CD4-positive, alpha-beta T cell treated with Interleukin-4 for 4 hours (primary cell): ENCODE data around the gene CUBN.

Experiments
- DNase-seq: peaks from one replicate; pipeline ENCODE4 v3.0.0-alpha.2; 2020

Gene CUBN

GRCh38 chr10:16811765-16812164, 317.8 kb downstream of the CUBN start:
- DNase-seq: no peak

- DNase-seq: no peak
Observed at GRCh38 chr10:16811292-16811691, 318.3 kb downstream of the CUBN start.

- peak; percentile 50 for DNase-seq
Observed at GRCh38 chr10:16809074-16809718, 320.4 kb downstream of the CUBN start.

GRCh38 chr10:16804123-16804522, 325.5 kb downstream of the CUBN start:
- DNase-seq: no peak

- no peak for DNase-seq
Observed at GRCh38 chr10:16803464-16803863, 326.1 kb downstream of the CUBN start.

- DNase-seq: no peak
Observed at GRCh38 chr10:16799621-16800020, 330.0 kb downstream of the CUBN start.

- DNase-seq: no peak
Observed at GRCh38 chr10:16798571-16798970, 331.0 kb downstream of the CUBN start.

- no peak for DNase-seq
Observed at GRCh38 chr10:16795410-16796073, 334.1 kb downstream of the CUBN start.

- DNase-seq: no peak
Observed at GRCh38 chr10:16794005-16794404, 335.6 kb downstream of the CUBN start.

- no peak for DNase-seq
Observed at GRCh38 chr10:16792675-16793074, 336.9 kb downstream of the CUBN start.

- DNase-seq: no peak
Observed at GRCh38 chr10:16789765-16790164, 339.8 kb downstream of the CUBN start.

- DNase-seq: no peak
Observed at GRCh38 chr10:16789261-16789660, 340.4 kb downstream of the CUBN start.

- no peak for DNase-seq
Observed at GRCh38 chr10:16788778-16789177, 340.8 kb downstream of the CUBN start.

- DNase-seq: peak; percentile 36
Observed at GRCh38 chr10:16788125-16788524, 341.5 kb downstream of the CUBN start.

GRCh38 chr10:16787361-16787791, 342.2 kb downstream of the CUBN start:
- DNase-seq: peak; percentile 89

- DNase-seq: no peak
Observed at GRCh38 chr10:16780338-16780880, 349.2 kb downstream of the CUBN start.

- DNase-seq: peak; percentile 60
Observed at GRCh38 chr10:16779384-16779915, 350.2 kb downstream of the CUBN start.

GRCh38 chr10:16777473-16778370, 351.9 kb downstream of the CUBN start:
- DNase-seq: peak; percentile 74

- DNase-seq: no peak
Observed at GRCh38 chr10:16776896-16777295, 352.7 kb downstream of the CUBN start.
